Right hindlimb (tissue), 1 donor: ENCODE data around the gene ITGB4.

Experiments used
- DNase-seq: peaks from one replicate; pipeline ENCODE4 v3.0.0-alpha.2; 2018

Gene ITGB4

GRCh38 chr17:75720656-75721462 is at the start of gene ITGB4:
TSS of gene ITGB4 (plus strand) at chr17:75721459. CDS start at chr17:75724704, 3,245 bp downstream.
- DNase-seq: no peak

GRCh38 chr17:75672011-75672410 is 49.2 kb upstream of the ITGB4 start:
- DNase-seq: no peak

- no peak for DNase-seq
These were observed 47.8 kb upstream of the ITGB4 start for GRCh38 chr17:75673487-75673886.

GRCh38 chr17:75676461-75676860 is 44.8 kb upstream of the ITGB4 start:
- no peak for DNase-seq

- DNase-seq: no peak
These were observed 41.5 kb upstream of the ITGB4 start for GRCh38 chr17:75679706-75680211.

- DNase-seq: no peak
These were observed 40.8 kb upstream of the ITGB4 start for GRCh38 chr17:75680431-75680830.

- DNase-seq: no peak
These were observed 40.0 kb upstream of the ITGB4 start for GRCh38 chr17:75681289-75681688.

GRCh38 chr17:75683583-75683982 is 37.7 kb upstream of the ITGB4 start:
- no peak for DNase-seq

GRCh38 chr17:75684249-75684648 is 37.0 kb upstream of the ITGB4 start:
- no peak for DNase-seq

GRCh38 chr17:75684924-75685323 is 36.3 kb upstream of the ITGB4 start:
- DNase-seq: no peak

- no peak for DNase-seq
These were observed 35.8 kb upstream of the ITGB4 start for GRCh38 chr17:75685499-75685898.

GRCh38 chr17:75688209-75688825 is 32.9 kb upstream of the ITGB4 start:
- no peak for DNase-seq

- no peak for DNase-seq
These were observed 31.8 kb upstream of the ITGB4 start for GRCh38 chr17:75689441-75689873.

- DNase-seq: no peak
These were observed 29.9 kb upstream of the ITGB4 start for GRCh38 chr17:75691371-75691791.

GRCh38 chr17:75691801-75692626 is 29.2 kb upstream of the ITGB4 start:
- peak; percentile 45 for DNase-seq

GRCh38 chr17:75692976-75693375 is 28.3 kb upstream of the ITGB4 start:
- no peak for DNase-seq

GRCh38 chr17:75693500-75694481 is 27.5 kb upstream of the ITGB4 start:
- peak; percentile 70 for DNase-seq

- DNase-seq: no peak
These were observed 26.7 kb upstream of the ITGB4 start for GRCh38 chr17:75694536-75694935.

- DNase-seq: no peak
These were observed 26.0 kb upstream of the ITGB4 start for GRCh38 chr17:75695141-75695829.

GRCh38 chr17:75695830-75696271 is 25.4 kb upstream of the ITGB4 start:
- DNase-seq: peak; percentile 75

- no peak for DNase-seq
These were observed 23.5 kb upstream of the ITGB4 start for GRCh38 chr17:75697651-75698291.
